Nephron progenitor cell (in vitro differentiated cells): Measurements from ENCODE around the gene DUOX2.
A peak's percentile ranks its signal among the peaks of the same experiment; 100 is the strongest.
"Not testable (repeated sequence)": the region's sequence is repeated elsewhere in the genome, so short reads cannot be mapped to it uniquely, and the experiment has no call there.

Experiments
- DNase-seq: peaks from one replicate; pipeline ENCODE4 v3.0.0; 2021
- H3K27ac Mint-ChIP-seq: 2 replicates; pipeline ENCODE4 v1.8.0; 2021; ENCODE audit warnings: mild to moderate bottlenecking, moderate library complexity, mixed read lengths
- H3K27me3 Mint-ChIP-seq: 2 replicates; pipeline ENCODE4 v1.8.0; 2021; ENCODE audit warnings: mild to moderate bottlenecking, low read depth, mixed read lengths; ENCODE audit not compliant: poor library complexity
- H3K36me3 Mint-ChIP-seq: 2 replicates; pipeline ENCODE4 v1.8.0; 2021; ENCODE audit warnings: low read depth, mixed read lengths
- H3K4me1 Mint-ChIP-seq: 2 replicates; pipeline ENCODE4 v1.8.0; 2021; ENCODE audit warnings: mixed read lengths
- H3K4me3 Mint-ChIP-seq: 2 replicates; pipeline ENCODE4 v1.8.0; 2021; ENCODE audit warnings: mild to moderate bottlenecking, moderate library complexity, mixed read lengths
- H3K9me3 Mint-ChIP-seq: 2 replicates; pipeline ENCODE4 v1.8.0; 2021; ENCODE audit warnings: mild to moderate bottlenecking, moderate library complexity, mixed read lengths
- TF ChIP-seq, protein P1 (sequence below): fragments of 200-600 bp; sonication (generic); IDR thresholded peaks from 2 replicates; pipeline ENCODE4 v1.5.0; 2021; ENCODE audit warnings: antibody characterized with exemption

DUOX2 gene

DNA sequence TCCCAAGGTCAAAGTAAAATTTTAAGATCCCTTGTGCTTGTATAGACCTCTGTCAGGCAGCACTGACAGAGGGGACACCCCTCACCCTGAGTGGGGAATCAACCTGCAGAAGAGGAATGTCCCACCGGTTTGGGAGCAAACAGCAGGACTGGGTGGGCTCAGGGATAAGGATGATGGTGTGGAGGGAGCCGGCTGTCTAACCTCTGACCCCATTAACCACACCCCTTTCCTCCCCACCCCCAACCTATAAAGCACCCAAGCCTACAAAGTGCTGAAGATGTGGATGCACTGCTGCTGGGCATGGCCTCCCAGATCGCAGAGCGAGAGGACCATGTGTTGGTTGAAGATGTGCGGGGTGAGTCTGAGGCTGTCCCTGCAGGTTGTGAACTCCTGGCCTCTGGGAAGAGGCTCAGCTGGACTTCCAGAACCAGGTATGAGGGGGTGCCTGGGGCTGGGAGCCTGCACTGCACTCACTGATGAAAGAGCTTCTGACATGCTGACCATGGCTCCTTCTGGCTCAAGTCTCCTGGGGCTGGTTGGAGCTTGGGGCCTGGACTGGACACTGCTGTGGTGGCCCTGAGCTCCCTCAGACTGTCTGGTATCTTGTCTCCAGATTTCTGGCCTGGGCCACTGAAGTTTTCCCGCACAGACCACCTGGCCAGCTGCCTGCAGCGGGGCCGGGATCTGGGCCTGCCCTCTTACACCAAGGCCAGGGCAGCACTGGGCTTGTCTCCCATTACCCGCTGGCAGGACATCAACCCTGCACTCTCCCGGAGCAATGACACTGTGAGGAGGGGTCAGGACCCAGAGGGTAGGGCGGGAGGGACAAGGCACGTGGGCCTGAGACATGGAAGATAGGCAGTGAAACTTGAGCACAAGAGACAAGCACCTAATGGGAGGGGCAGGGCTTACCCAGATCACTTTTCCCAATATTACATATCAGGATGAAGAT, 25.1 kb upstream of the DUOX2 start:
- DNase-seq = no peak
- no peak overlapping the region for H3K4me3 Mint-ChIP-seq
- no peak overlapping the region for H3K27ac Mint-ChIP-seq
- no peaks in the 10 kb centered on the region for H3K36me3 Mint-ChIP-seq
- TF ChIP-seq, protein P1, sequence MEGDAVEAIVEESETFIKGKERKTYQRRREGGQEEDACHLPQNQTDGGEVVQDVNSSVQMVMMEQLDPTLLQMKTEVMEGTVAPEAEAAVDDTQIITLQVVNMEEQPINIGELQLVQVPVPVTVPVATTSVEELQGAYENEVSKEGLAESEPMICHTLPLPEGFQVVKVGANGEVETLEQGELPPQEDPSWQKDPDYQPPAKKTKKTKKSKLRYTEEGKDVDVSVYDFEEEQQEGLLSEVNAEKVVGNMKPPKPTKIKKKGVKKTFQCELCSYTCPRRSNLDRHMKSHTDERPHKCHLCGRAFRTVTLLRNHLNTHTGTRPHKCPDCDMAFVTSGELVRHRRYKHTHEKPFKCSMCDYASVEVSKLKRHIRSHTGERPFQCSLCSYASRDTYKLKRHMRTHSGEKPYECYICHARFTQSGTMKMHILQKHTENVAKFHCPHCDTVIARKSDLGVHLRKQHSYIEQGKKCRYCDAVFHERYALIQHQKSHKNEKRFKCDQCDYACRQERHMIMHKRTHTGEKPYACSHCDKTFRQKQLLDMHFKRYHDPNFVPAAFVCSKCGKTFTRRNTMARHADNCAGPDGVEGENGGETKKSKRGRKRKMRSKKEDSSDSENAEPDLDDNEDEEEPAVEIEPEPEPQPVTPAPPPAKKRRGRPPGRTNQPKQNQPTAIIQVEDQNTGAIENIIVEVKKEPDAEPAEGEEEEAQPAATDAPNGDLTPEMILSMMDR = no peak
- H3K27me3 Mint-ChIP-seq = peaks cover 51% of the 10 kb centered on the region
- no peaks in the 10 kb centered on the region for H3K9me3 Mint-ChIP-seq
- H3K4me1 Mint-ChIP-seq = peaks cover 34% of the 10 kb centered on the region

DNA sequence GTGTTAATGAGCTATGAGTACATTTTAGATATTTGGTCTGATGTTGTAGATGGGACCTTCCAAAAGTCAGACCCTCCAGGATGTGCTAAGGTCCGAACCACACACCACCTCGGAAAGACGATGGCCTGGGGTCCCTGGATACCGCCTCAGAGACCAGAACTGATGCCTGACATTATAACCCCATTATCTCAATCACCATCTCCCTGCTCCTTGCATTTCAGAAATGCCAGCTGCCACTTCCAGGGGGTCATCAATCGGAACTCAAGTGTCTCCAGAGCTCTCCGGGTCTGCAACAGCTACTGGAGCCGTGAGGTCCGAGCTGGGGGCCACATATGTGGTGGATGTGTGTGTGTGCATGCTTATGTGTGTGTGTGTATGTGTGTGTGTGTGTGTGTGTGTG, 23.7 kb upstream of the DUOX2 start:
- Mint-ChIP-seq H3K4me1 (peaks cover 39% of the 10 kb centered on the region), H3K27me3 (peaks cover 60% of the 10 kb centered on the region), H3K4me3 (no peak overlapping the region), H3K9me3 (no peaks in the 10 kb centered on the region), H3K27ac (no peak overlapping the region), H3K36me3 (no peaks in the 10 kb centered on the region)
- no peak for DNase-seq
- TF ChIP-seq, protein P1 = no peak

DNA sequence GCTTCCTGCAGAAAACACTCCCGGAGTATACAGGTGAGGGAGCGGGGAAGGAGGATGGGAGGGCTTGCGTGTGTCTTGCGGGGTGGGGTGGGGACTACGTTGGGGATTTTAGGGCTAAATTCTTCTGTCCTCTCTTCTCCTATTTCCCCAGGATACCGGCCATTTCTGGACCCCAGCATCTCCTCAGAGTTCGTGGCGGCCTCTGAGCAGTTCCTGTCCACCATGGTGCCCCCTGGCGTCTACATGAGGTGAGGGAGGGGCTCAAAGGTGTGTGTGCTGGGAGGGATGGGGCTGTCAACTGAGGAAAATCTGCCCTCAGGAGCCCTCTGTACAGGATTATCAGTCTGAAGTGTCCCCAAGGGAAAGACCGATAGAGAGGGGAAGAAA, 22.4 kb upstream of the DUOX2 start:
- peak overlapping the region; percentile 34 for H3K4me3 Mint-ChIP-seq
- no peaks in the 10 kb centered on the region for H3K9me3 Mint-ChIP-seq
- no peak overlapping the region for H3K27ac Mint-ChIP-seq
- TF ChIP-seq, protein P1 = peak; percentile 26
- no peaks in the 10 kb centered on the region for H3K36me3 Mint-ChIP-seq
- peaks cover 66% of the 10 kb centered on the region for H3K27me3 Mint-ChIP-seq
- peak; percentile 41 for DNase-seq
- peaks cover 39% of the 10 kb centered on the region for H3K4me1 Mint-ChIP-seq

DNA sequence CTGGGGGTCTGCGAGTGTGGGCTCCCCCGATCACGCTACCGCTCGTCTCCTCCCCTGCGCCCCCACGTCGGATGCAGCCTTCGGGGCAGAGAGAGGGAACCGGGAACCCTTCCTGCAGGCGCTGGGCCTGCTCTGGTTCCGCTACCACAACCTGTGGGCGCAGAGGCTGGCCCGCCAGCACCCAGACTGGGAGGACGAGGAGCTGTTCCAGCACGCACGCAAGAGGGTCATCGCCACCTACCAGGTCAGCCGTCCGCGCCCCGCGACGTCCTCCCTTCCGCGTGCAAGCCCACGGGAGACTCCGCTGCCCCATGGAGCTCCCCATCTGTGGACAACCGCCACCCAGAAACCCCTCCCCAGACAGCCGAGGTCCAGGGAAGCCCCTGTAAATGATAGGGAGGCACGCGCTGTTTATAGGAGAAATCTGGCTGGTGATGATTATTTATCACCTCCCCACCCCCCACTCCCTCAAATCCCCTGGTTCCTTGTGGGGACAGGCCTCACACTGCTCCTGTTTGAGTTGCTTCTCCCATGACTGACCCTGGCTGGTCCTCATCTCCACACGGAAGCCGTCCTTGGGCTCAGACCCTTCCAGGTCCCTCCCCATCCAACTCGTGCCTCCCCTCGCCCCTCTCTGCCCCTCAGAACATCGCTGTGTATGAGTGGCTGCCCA, 21.9 kb upstream of the DUOX2 start:
- Mint-ChIP-seq H3K4me3 (peak overlapping the region; percentile 34), H3K27me3 (peaks cover 72% of the 10 kb centered on the region), H3K4me1 (peaks cover 39% of the 10 kb centered on the region)
- H3K36me3 Mint-ChIP-seq, H3K9me3 Mint-ChIP-seq, H3K27ac Mint-ChIP-seq, DNase-seq: not testable (repeated sequence)

DNA sequence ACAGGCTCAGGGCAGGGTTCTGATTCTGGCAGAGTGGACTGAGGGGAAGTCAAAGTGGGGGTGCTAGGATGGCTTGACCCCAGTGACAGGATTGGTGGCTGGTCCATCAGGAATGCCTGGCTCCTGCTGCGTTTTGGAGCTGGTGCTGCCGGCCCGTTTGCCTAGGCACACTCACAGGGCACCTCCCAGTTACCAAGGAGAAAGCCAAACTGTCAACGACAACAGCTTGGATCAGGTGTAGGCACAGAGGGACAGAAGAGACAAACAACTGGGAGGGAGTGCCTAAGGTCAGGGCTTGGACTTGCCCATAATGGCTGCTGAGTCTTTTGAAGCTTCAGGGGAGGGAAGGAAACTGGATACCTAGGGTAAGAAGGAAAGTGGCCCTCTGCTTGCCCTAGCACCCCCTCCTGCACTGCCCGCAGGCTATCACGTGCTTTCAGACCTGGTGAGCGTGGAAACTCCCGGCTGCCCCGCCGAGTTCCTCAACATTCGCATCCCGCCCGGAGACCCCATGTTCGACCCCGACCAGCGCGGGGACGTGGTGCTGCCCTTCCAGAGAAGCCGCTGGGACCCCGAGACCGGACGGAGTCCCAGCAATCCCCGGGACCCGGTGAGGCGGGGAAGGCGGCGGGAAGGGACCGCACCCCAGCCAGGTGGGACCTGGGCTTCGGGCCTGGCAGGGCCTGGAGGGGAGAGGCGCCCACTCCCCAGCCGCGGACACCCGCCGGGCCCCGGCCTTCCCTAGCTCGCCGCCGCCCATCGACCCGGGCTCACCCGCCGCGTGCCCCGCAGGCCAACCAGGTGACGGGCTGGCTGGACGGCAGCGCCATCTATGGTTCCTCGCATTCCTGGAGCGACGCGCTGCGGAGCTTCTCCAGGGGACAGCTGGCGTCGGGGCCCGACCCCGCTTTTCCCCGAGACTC, 21.0 kb upstream of the DUOX2 start:
- no peaks in the 10 kb centered on the region for H3K36me3 Mint-ChIP-seq
- peak; percentile 67 for DNase-seq

More for the DNA sequence above, 21.0 kb upstream of the DUOX2 start:
- peaks cover 81% of the 10 kb centered on the region for H3K27me3 Mint-ChIP-seq
- no peak overlapping the region for H3K27ac Mint-ChIP-seq
- peaks cover 43% of the 10 kb centered on the region for H3K4me1 Mint-ChIP-seq
- H3K4me3 Mint-ChIP-seq = peak overlapping the region; percentile 61
- TF ChIP-seq, protein P1 = no peak
- no peaks in the 10 kb centered on the region for H3K9me3 Mint-ChIP-seq
